C4-2B (cell line): ENCODE measurements around the gene SETMAR.

Experiments
- H3K27ac ChIP-seq: fragments of 450-650 bp; 2 replicates; pipeline ENCODE4 v1.5.1; 2017
- CTCF ChIP-seq: fragments of 450-650 bp; conservative IDR thresholded peaks from 2 replicates; pipeline ENCODE4 v1.5.1; 2017; ENCODE audit warnings: mild to moderate bottlenecking
- ZFX ChIP-seq: fragments of 450-650 bp; IDR thresholded peaks from 2 replicates; pipeline ENCODE4 v1.6.1; 2017

Gene SETMAR

DNA sequence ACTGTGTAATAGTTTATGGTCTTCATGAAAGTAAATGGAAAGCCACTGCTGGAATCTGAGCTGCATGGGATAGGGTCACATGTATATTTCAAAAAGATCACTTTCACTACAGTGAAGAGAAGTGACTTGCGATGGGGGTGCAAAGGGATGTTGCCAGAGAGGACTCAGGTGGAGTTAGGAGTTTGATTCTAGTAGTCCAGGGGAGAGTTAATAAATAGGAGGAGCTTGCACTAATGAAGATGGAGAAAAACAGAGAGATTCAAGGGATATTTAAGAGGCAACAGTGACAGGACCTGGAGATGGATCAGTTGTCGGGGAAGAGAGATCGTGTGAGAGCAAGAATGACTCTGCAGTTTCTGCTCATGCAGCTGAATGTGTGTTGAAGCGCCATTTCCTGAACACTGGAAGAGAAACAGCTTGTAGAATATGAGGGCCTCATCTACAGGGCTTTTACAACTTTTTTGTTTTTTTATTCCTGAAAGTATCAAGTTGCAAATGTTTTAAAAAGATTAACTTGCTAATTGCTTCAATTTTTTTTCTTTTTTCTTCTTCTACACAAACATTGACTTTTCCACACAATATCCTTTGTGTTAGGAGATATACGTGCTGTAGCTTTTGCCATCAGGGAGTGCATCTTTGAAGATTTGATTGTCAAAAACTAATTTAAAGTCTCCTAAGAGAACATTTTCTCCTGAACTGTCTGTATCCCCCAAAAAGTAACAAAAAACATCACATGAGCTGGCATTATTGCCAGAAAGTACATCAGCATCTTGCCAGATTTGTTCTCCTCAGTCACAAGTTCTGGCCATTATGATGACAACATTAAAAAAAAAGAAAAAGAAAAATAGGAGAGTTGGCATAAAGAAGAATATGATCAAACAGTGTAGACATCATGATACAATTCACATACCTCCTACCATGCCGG is 37.5 kb downstream of the SETMAR start:
- TF ChIP-seq CTCF = no peak
- no peak for TF ChIP-seq ZFX
- H3K27ac ChIP-seq = no peak overlapping the region

DNA sequence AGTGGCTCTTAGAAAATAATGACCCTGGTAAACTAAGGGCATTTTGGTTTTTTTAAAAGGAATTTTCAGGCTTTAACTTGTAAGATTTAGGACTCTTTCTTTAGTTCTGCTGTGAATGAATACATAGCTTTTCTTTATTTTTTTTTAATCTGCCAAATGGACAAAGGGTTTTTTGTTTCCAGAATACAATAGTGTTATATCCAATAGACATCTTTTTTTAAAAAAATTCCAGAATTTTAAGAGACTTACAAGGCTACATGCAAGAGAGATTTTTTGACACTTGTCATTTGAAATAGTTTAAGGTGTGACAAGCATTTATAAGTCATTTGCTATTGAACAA is 38.1 kb downstream of the SETMAR start:
- TF ChIP-seq ZFX (no peak), CTCF (no peak)
- no peak overlapping the region for H3K27ac ChIP-seq

DNA sequence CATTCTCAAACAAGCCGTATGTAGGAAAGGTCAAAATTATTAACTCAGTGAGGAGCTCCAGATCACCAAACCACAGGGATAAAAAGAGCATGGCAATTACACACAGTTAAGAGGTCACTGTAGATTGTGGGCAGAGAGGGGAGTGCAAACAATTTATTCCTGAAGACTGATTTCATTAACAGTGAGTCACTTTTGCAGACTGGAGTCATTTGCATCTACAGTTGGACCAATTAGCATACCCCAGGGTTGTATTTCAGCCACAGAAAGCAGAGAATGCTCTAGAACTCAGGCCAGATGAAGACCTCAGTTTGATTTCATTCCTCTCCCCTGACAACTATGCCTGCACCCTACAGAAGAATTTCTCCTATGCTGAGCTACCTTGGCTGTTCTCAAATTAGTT is 40.1 kb downstream of the SETMAR start:
- no peak for TF ChIP-seq CTCF
- no peak for TF ChIP-seq ZFX
- H3K27ac ChIP-seq = no peak overlapping the region

- no peak overlapping the region for H3K27ac ChIP-seq
Measured at GRCh38 chr3:4350789-4351163, 47.6 kb downstream of the SETMAR start.

GRCh38 chr3:4351164-4351855 is 48.1 kb downstream of the SETMAR start:
- H3K27ac ChIP-seq = no peak overlapping the region
- TF ChIP-seq CTCF = peak; percentile 39
- TF ChIP-seq ZFX = no peak

More at GRCh38 chr3:4350789-4351163, 47.6 kb downstream of the SETMAR start:
- TF ChIP-seq CTCF (peak; percentile 76), ZFX (no peak)

DNA sequence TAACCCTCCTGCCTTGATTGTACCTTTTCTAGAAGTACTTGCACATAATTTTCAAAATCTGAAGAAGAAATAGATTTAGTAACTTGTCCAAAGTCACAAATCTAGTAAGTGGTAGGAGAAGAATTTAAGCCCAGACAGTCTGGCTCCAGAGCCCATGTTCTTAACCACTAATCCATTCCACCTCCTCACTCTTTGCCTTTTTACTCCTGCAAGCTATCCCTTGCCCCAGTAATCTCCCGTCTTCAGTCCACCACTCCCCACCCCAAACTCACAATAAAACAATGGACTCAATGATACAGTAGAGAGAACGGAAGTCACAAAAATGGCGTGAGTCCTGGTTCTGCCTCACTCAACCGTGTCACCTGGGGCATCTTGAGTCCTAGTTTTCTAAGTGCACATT is 48.7 kb downstream of the SETMAR start:
- H3K27ac ChIP-seq = no peak overlapping the region
- no peak for TF ChIP-seq CTCF
- no peak for TF ChIP-seq ZFX
